RWPE1 (cell line): ENCODE measurements around the gene MTCL1.
A peak's percentile ranks its signal among the peaks of the same experiment; 100 is the strongest.

Experiments
- CTCF ChIA-PET: fragments of 350-600 bp; sonication (Branson Sonifier 250); formaldehyde crosslinking; extraction: SDS; loops from one replicate; lab custom pipeline; 2021; lab: Yijun Ruan, JAX
- POLR2A ChIA-PET: fragments of 400-600 bp; formaldehyde crosslinking; extraction: SDS; loops from one replicate; lab custom pipeline; 2020; ENCODE audit warnings: antibody characterized with exemption; ENCODE audit not compliant: low non-redundant PET; lab: Yijun Ruan, JAX
- DNase-seq: peaks from one replicate; pipeline ENCODE4 v3.0.0; 2012; ENCODE audit warnings: low spot score
- H3K27ac ChIP-seq: fragments of 450-650 bp; 2 replicates; pipeline ENCODE4 v1.5.1; 2017
- TF ChIP-seq, protein P1 (sequence below): fragments of 450-650 bp; conservative IDR thresholded peaks from 2 replicates; pipeline ENCODE4 v1.5.1; 2017; ENCODE audit warnings: low read depth, mild to moderate bottlenecking

The MTCL1 gene

GRCh38 chr18:8707556-8708300 lies 2.4 kb downstream of the MTCL1 start:
- no peak for DNase-seq

GRCh38 chr18:8708670-8709069 lies 3.3 kb downstream of the MTCL1 start:
- TF ChIP-seq, protein P1, sequence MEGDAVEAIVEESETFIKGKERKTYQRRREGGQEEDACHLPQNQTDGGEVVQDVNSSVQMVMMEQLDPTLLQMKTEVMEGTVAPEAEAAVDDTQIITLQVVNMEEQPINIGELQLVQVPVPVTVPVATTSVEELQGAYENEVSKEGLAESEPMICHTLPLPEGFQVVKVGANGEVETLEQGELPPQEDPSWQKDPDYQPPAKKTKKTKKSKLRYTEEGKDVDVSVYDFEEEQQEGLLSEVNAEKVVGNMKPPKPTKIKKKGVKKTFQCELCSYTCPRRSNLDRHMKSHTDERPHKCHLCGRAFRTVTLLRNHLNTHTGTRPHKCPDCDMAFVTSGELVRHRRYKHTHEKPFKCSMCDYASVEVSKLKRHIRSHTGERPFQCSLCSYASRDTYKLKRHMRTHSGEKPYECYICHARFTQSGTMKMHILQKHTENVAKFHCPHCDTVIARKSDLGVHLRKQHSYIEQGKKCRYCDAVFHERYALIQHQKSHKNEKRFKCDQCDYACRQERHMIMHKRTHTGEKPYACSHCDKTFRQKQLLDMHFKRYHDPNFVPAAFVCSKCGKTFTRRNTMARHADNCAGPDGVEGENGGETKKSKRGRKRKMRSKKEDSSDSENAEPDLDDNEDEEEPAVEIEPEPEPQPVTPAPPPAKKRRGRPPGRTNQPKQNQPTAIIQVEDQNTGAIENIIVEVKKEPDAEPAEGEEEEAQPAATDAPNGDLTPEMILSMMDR: no peak
- CTCF ChIA-PET: no interaction called here
- H3K27ac ChIP-seq: peak overlapping the region; percentile 17
- no peak for DNase-seq
- POLR2A ChIA-PET: no interaction called here

More at GRCh38 chr18:8707556-8708300, 2.4 kb downstream of the MTCL1 start:
- peak overlapping the region; percentile 95 for H3K27ac ChIP-seq
- POLR2A ChIA-PET: no interaction called here
- TF ChIP-seq, protein P1: no peak
- CTCF ChIA-PET: interaction anchor here (0.6 to 2.1 kb wide), 8 partner anchors 8 to 1788 kb away, joined by 3 to 7 read pairs (median 4); no protein-coding TSS in a partner anchor

- ChIA-PET POLR2A (no interaction called here), CTCF (no interaction called here)
- no peak for DNase-seq
- TF ChIP-seq, protein P1: no peak
- H3K27ac ChIP-seq: no peak overlapping the region; the same call in 1 of the 2 replicates
These were observed 4.1 kb downstream of the MTCL1 start for GRCh38 chr18:8709248-8710059.

- no peak overlapping the region for H3K27ac ChIP-seq
- TF ChIP-seq, protein P1: no peak
- ChIA-PET CTCF (no interaction called here), POLR2A (no interaction called here)
- no peak for DNase-seq
These were observed 6.4 kb downstream of the MTCL1 start for GRCh38 chr18:8711736-8712135.

GRCh38 chr18:8713691-8714090 lies 8.3 kb downstream of the MTCL1 start:
- CTCF ChIA-PET: interaction anchor here (0.6 to 1.0 kb wide), 3 partner anchors 8 to 319 kb away, joined by 3 to 4 read pairs (median 3); no protein-coding TSS in a partner anchor
- H3K27ac ChIP-seq: no peak overlapping the region
- POLR2A ChIA-PET: no interaction called here
- no peak for DNase-seq
- TF ChIP-seq, protein P1: no peak

DNA sequence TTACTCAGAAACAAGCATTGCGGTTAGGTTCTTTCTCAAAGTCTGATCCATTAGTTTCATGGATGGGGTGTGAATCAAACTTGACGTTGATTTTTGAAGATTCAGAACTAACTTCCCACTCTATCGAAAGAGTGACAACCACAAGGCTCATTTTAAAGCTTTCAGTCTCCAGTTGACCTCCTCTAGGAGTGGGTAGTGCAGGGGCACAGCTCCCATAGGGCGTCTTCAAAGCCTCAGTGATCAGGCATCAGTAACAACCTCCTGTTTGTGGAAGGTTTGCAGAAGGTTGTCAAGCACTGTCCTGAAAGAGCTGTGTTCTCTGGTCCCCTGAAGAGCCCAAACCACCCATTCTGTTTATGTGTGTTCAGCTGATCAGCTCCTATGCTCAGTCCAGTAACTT lies 10.2 kb downstream of the MTCL1 start:
- TF ChIP-seq, protein P1: no peak
- ChIA-PET CTCF (interaction anchor here (0.5 to 0.9 kb wide), 2 partner anchors 9 to 105 kb away, joined by 3 to 4 read pairs; no protein-coding TSS in a partner anchor), POLR2A (no interaction called here)
- H3K27ac ChIP-seq: no peak overlapping the region
- DNase-seq: no peak
